Measurements from ENCODE around the gene EHD1. TPM values are rescaled to one million over a fixed set of nuclear protein-coding genes. Genes with fewer than 3 reads are reported as not detected.

EHD1 gene
- total RNA-seq, 2 experiments from 2014 or later: 101 to 153 TPM

DNA sequence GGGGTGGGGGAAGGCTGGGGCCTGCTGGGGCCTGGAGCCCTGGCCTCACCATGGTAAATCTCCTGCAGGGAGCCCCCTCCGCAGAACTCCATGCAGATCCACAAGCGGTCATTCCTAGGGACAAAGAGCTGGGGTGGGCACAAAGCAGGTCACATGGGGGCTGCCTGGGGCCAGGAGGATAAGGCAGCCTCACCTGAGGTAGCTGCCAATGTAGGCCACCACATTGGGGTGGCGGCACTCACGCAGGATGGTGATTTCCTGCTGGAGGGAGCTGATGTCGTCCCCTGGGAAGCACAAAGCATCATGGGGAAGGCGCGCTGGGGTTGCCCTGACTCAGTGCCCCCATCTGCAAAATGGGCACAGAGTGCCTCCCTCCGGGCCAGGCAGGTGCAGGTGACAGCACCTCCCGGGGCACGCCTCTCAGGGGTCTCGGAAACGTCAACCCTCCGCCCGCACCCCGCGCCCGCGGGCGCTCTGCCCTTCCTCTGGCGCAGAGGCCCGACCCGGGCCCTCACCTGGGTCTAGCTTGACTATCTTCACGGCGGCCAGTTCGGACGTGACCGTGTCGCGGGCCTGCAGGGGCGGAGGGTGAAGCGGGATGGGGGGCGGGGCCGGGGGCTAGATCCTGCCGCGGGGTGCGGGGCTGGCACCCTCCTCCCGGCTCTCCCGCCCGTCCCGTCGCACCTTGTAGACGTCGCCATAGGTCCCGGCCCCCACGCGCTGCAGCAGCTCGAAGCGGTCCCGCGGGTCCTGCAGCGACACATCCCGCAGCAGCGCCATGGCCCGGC is 75.9 kb downstream of the EHD1 start:
- peak; percentile 78 for DNase-seq (ENCODE audit: low spot score)
- Histone ChIP-seq H4K20me1 (ENCODE audit: insufficient read depth, low read length) (no peaks in the 10 kb centered on the region), H3K27ac (ENCODE audit: low read depth, low read length, poor library complexity, severe bottlenecking) (peak overlapping the region; percentile 82), H3K4me3 (ENCODE audit: low read depth, low read length, poor library complexity, severe bottlenecking) (peak overlapping the region; percentile 78), H3K36me3 (ENCODE audit: insufficient read depth, low read length) (peaks cover 73% of the 10 kb centered on the region), H2AFZ (ENCODE audit: low read length) (peak overlapping the region; percentile 28; the same call in 1 of the 2 replicates), H3K9me3 (ENCODE audit: low read length) (no peaks in the 10 kb centered on the region), H3K9me2 (ENCODE audit: insufficient read depth, low read length) (no peaks in the 10 kb centered on the region), H3K4me2 (ENCODE audit: low read length) (peak overlapping the region; percentile 91), H3K79me2 (ENCODE audit: insufficient read depth, low read depth, low read length) (peaks cover 18% of the 10 kb centered on the region; the same call in 1 of the 2 replicates), H3K4me1 (ENCODE audit: insufficient read depth, low read length, poor library complexity, severe bottlenecking) (peaks cover 47% of the 10 kb centered on the region)
- TF ChIP-seq, protein P1, sequence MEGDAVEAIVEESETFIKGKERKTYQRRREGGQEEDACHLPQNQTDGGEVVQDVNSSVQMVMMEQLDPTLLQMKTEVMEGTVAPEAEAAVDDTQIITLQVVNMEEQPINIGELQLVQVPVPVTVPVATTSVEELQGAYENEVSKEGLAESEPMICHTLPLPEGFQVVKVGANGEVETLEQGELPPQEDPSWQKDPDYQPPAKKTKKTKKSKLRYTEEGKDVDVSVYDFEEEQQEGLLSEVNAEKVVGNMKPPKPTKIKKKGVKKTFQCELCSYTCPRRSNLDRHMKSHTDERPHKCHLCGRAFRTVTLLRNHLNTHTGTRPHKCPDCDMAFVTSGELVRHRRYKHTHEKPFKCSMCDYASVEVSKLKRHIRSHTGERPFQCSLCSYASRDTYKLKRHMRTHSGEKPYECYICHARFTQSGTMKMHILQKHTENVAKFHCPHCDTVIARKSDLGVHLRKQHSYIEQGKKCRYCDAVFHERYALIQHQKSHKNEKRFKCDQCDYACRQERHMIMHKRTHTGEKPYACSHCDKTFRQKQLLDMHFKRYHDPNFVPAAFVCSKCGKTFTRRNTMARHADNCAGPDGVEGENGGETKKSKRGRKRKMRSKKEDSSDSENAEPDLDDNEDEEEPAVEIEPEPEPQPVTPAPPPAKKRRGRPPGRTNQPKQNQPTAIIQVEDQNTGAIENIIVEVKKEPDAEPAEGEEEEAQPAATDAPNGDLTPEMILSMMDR (conservative IDR thresholded peaks at IDR 0.05; ENCODE audit: low read length): no peak
- TF ChIP-seq EZH2phosphoT487 (IDR thresholded peaks at IDR 0.05; ENCODE audit: borderline replicate concordance, low read depth, low read length): no peak
- intact Hi-C loops (cut with micrococcal nuclease; ENCODE audit: unreplicated experiment): loop anchor here (1.0 to 2.0 kb wide), 4 partner anchors 16 to 60 kb away; partner anchors contain the start of genes CDC42BPG and SF1
- no TSS peak for BruUV-seq (replicated peaks)
- CTCF ChIA-PET (ENCODE audit: unreplicated experiment): interaction anchor here (0.6 to 0.7 kb wide), 6 partner anchors 33 to 576 kb away, joined by 3 to 8 read pairs (median 3); partner anchors contain the start of gene RASGRP2
- POLR2A ChIA-PET: interaction anchor here (0.6 to 0.7 kb wide), 2 partner anchors 116 to 308 kb away, joined by 3 read pairs; no protein-coding TSS in a partner anchor

Small RNA genes within 50 kb of the gene (microRNA-seq; reads per million reads assigned to microRNA genes)
- gene MIR6749 (ENCODE audit: borderline replicate concordance) (not detected), gene MIR6750 (ENCODE audit: borderline replicate concordance) (6.1 reads per million)

Small RNA genes within 50 kb of the gene (small RNA-seq; reads per million reads assigned to genes)
- gene MIR6749 (not detected), gene MIR6750 (not detected)

Other genes starting within 250 kb of the EHD1 start
- 2.2 and 2.4 TPM in 2 replicates for gene NRXN2, start 155.4 kb downstream of the EHD1 start, total RNA-seq (2014; rRNA removed; shearing (Covaris generic))
- 1.6 and 3.3 TPM in 2 replicates for gene NRXN2, start 155.4 kb downstream of the EHD1 start, total RNA-seq (2022)
- 127 and 145 TPM in 2 replicates for gene RASGRP2, start 134.5 kb downstream of the EHD1 start, total RNA-seq (2014; rRNA removed; shearing (Covaris generic))
- gene RASGRP2, start 134.5 kb downstream of the EHD1 start, total RNA-seq (2022): 195 and 205 TPM in 2 replicates
- gene PYGM, start 118.6 kb downstream of the EHD1 start, total RNA-seq (2014; rRNA removed; shearing (Covaris generic)): 2.2 and 10.1 TPM in 2 replicates
- 2.2 and 2.4 TPM in 2 replicates for gene PYGM, start 118.6 kb downstream of the EHD1 start, total RNA-seq (2022)
- gene SF1, start 100.1 kb downstream of the EHD1 start, total RNA-seq (2014; rRNA removed; shearing (Covaris generic)): 247 and 261 TPM in 2 replicates
- 535 TPM in 2 replicates for gene SF1, start 100.1 kb downstream of the EHD1 start, total RNA-seq (2022)
- 109 and 115 TPM in 2 replicates for gene MAP4K2, start 75.4 kb downstream of the EHD1 start, total RNA-seq (2014; rRNA removed; shearing (Covaris generic))
- gene MAP4K2, start 75.4 kb downstream of the EHD1 start, total RNA-seq (2022): 110 and 122 TPM in 2 replicates
- gene MEN1, start 68.1 kb downstream of the EHD1 start, total RNA-seq (2014; rRNA removed; shearing (Covaris generic)): 29.8 and 44.4 TPM in 2 replicates
- gene MEN1, start 68.1 kb downstream of the EHD1 start, total RNA-seq (2022): 71.6 and 72.4 TPM in 2 replicates
- 4.9 TPM in 2 replicates for gene CDC42BPG, start 34.0 kb downstream of the EHD1 start, total RNA-seq (2014; rRNA removed; shearing (Covaris generic))
- gene CDC42BPG, start 34.0 kb downstream of the EHD1 start, total RNA-seq (2022): 3.5 and 5.1 TPM in 2 replicates
- 18.1 and 29.0 TPM in 2 replicates for gene ATG2A, start 38.6 kb upstream of the EHD1 start, total RNA-seq (2014; rRNA removed; shearing (Covaris generic))
- gene ATG2A, start 38.6 kb upstream of the EHD1 start, total RNA-seq (2022): 28.2 and 28.7 TPM in 2 replicates
- 8.6 and 8.8 TPM in 2 replicates for gene PPP2R5B, start 46.1 kb upstream of the EHD1 start, total RNA-seq (2014; rRNA removed; shearing (Covaris generic))
- gene PPP2R5B, start 46.1 kb upstream of the EHD1 start, total RNA-seq (2022): 13.3 and 16.2 TPM in 2 replicates
- gene GPHA2, start 57.3 kb upstream of the EHD1 start, total RNA-seq (2014; rRNA removed; shearing (Covaris generic)): not detected in 2 replicates
- gene GPHA2, start 57.3 kb upstream of the EHD1 start, total RNA-seq (2022): not detected in 2 replicates
- not detected in 2 replicates for gene MAJIN, start 93.5 kb upstream of the EHD1 start, total RNA-seq (2014; rRNA removed; shearing (Covaris generic))
- gene MAJIN, start 93.5 kb upstream of the EHD1 start, total RNA-seq (2022): not detected in 2 replicates
- 0.33 and 0.79 TPM in 2 replicates for gene BATF2, start 118.3 kb upstream of the EHD1 start, total RNA-seq (2014; rRNA removed; shearing (Covaris generic))
- 0.61 and 0.70 TPM in 2 replicates for gene BATF2, start 118.3 kb upstream of the EHD1 start, total RNA-seq (2022)
- gene ARL2, start 135.5 kb upstream of the EHD1 start, total RNA-seq (2014; rRNA removed; shearing (Covaris generic)): 113 and 130 TPM in 2 replicates
- gene ARL2, start 135.5 kb upstream of the EHD1 start, total RNA-seq (2022): 95.9 and 102 TPM in 2 replicates
- gene SNX15, start 148.8 kb upstream of the EHD1 start, total RNA-seq (2014; rRNA removed; shearing (Covaris generic)): 25.9 and 31.6 TPM in 2 replicates
- 28.3 and 33.6 TPM in 2 replicates for gene SNX15, start 148.8 kb upstream of the EHD1 start, total RNA-seq (2022)
- gene SAC3D1, start 162.6 kb upstream of the EHD1 start, total RNA-seq (2014; rRNA removed; shearing (Covaris generic)): 23.3 and 28.2 TPM in 2 replicates
- 32.5 and 32.7 TPM in 2 replicates for gene SAC3D1, start 162.6 kb upstream of the EHD1 start, total RNA-seq (2022)
- gene NAALADL1, start 179.9 kb upstream of the EHD1 start, total RNA-seq (2014; rRNA removed; shearing (Covaris generic)): 2.7 and 7.1 TPM in 2 replicates
- 3.9 and 4.6 TPM in 2 replicates for gene NAALADL1, start 179.9 kb upstream of the EHD1 start, total RNA-seq (2022)
- gene CDCA5, start 205.4 kb upstream of the EHD1 start, total RNA-seq (2014; rRNA removed; shearing (Covaris generic)): 119 and 135 TPM in 2 replicates
- gene CDCA5, start 205.4 kb upstream of the EHD1 start, total RNA-seq (2022): 151 and 153 TPM in 2 replicates
- gene ZFPL1, start 205.6 kb upstream of the EHD1 start, total RNA-seq (2014; rRNA removed; shearing (Covaris generic)): 39.5 and 43.9 TPM in 2 replicates
- gene ZFPL1, start 205.6 kb upstream of the EHD1 start, total RNA-seq (2022): 38.4 and 42.6 TPM in 2 replicates
- 214 and 221 TPM in 2 replicates for gene VPS51, start 217.6 kb upstream of the EHD1 start, total RNA-seq (2014; rRNA removed; shearing (Covaris generic))
- 119 and 146 TPM in 2 replicates for gene VPS51, start 217.6 kb upstream of the EHD1 start, total RNA-seq (2022)
- 25.8 and 30.1 TPM in 2 replicates for gene TM7SF2, start 233.3 kb upstream of the EHD1 start, total RNA-seq (2014; rRNA removed; shearing (Covaris generic))
- 46.7 and 54.1 TPM in 2 replicates for gene TM7SF2, start 233.3 kb upstream of the EHD1 start, total RNA-seq (2022)
- 29.9 and 32.4 TPM in 2 replicates for gene ZNHIT2, start 239.1 kb upstream of the EHD1 start, total RNA-seq (2014; rRNA removed; shearing (Covaris generic))
- 10.7 and 11.5 TPM in 2 replicates for gene ZNHIT2, start 239.1 kb upstream of the EHD1 start, total RNA-seq (2022)
- 1,573 and 1,628 TPM in 2 replicates for gene FAU, start 243.5 kb upstream of the EHD1 start, total RNA-seq (2014; rRNA removed; shearing (Covaris generic))
- gene FAU, start 243.5 kb upstream of the EHD1 start, total RNA-seq (2022): 1,401 and 1,406 TPM in 2 replicates
- 81.6 and 83.2 TPM in 2 replicates for gene MRPL49, start 243.7 kb upstream of the EHD1 start, total RNA-seq (2014; rRNA removed; shearing (Covaris generic))
- gene MRPL49, start 243.7 kb upstream of the EHD1 start, total RNA-seq (2022): 65.2 and 67.2 TPM in 2 replicates

Data from OCI-LY7 (cell line).